NCI-H748 (cell line): ENCODE data around the gene CSMD2.

Experiments
- DNase-seq: peaks from one replicate; lab custom pipeline; 2025; ENCODE audit not compliant: unreplicated experiment; lab: John Stamatoyannopoulos, UW

Gene CSMD2

DNA sequence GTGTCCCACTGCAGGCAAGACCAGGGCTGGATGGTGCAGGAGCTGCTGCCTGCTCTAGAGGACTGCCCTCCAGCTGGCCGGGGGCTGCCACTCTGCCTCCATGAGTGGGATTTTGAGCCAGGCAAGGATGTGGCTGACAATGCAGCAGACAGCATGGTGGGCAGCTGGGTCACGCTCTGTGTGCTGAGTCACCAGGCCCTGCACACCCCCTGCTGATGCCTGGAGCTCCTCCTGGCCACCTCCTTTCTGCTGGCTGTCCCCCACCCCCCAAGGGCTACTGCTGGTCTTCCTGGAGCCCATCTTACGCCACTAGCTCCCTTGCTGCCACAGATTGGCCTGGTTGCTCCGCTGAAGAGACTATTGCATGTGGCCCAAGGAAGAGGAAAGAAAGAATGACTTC, 696.5 kb downstream of the CSMD2 start:
- DNase-seq: no peak

GRCh38 chr1:33468011-33468410, 697.0 kb downstream of the CSMD2 start:
- no peak for DNase-seq

DNA sequence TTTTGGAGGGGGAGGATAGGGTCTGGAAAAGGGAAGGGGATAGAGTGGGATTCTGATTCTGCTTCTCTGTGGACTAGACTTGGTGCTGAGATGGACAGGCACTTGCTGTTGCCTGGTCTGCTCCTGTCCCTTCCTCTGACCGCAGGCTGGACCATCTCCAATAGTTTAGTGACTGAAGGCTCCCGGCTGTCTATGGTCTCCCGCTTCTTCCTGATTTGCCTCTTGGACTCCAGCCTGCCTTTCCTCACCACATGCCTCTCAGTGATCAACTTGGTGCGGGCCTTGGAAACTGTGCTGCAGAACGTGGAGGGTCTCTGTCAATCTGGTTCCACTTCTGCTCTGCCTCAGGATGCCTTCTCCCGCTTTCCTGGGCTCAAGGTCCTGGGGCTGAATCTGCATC, 698.9 kb downstream of the CSMD2 start:
- DNase-seq: no peak

- no peak for DNase-seq
Measured at GRCh38 chr1:33465316-33465715, 699.7 kb downstream of the CSMD2 start.

- DNase-seq: no peak
Measured at GRCh38 chr1:33464552-33464951, 700.5 kb downstream of the CSMD2 start.
